ENCODE data around the gene CDHR3. TPM values are rescaled to one million over a fixed set of nuclear protein-coding genes. Genes with fewer than 3 reads are reported as not detected.

The CDHR3 gene
- total RNA-seq, 1 donor from 2014 or later, result 5.7 TPM

- H3K27ac ChIP-seq, result no peak overlapping the region
- intact Hi-C loops (cut with DNase I), result no loop called here
Measured at GRCh38 chr7:105987046-105987445, 24.0 kb downstream of the CDHR3 start.

DNA sequence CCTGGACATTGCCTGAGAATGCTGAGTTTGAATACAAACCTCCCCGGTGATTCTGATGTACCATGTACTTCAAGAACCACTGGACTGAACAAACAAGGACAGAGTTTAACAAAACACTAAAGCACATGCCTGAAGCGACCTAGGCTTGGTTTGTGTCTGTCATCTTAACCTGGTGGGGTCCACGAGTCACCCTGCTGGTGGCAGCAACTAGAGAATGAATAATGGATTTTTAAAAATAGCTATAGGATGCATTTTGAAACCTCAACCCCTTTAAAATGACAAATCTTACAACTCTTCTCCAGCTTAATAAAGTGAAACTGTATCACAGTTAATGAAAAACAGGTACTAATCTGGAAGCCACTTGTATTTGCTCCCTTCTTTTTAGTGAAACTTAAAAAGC lies 25.2 kb downstream of the CDHR3 start:
- no peaks in the 10 kb centered on the region for H3K36me3 ChIP-seq
- H3K4me3 ChIP-seq, result no peak overlapping the region
- H3K4me1 ChIP-seq, result no peaks in the 10 kb centered on the region
- no peaks in the 10 kb centered on the region for H3K9me3 ChIP-seq
- no peak overlapping the region for H3K27ac ChIP-seq
- no peak for DNase-seq (ENCODE audit: low spot score in 2 of 2)
- intact Hi-C loops (cut with DNase I), result no loop called here
- TF ChIP-seq, protein P1, sequence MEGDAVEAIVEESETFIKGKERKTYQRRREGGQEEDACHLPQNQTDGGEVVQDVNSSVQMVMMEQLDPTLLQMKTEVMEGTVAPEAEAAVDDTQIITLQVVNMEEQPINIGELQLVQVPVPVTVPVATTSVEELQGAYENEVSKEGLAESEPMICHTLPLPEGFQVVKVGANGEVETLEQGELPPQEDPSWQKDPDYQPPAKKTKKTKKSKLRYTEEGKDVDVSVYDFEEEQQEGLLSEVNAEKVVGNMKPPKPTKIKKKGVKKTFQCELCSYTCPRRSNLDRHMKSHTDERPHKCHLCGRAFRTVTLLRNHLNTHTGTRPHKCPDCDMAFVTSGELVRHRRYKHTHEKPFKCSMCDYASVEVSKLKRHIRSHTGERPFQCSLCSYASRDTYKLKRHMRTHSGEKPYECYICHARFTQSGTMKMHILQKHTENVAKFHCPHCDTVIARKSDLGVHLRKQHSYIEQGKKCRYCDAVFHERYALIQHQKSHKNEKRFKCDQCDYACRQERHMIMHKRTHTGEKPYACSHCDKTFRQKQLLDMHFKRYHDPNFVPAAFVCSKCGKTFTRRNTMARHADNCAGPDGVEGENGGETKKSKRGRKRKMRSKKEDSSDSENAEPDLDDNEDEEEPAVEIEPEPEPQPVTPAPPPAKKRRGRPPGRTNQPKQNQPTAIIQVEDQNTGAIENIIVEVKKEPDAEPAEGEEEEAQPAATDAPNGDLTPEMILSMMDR (IDR thresholded peaks at IDR 0.05), result no peak
- no peaks in the 10 kb centered on the region for H3K27me3 ChIP-seq

More at GRCh38 chr7:105987046-105987445, 24.0 kb downstream of the CDHR3 start:
- TF ChIP-seq, protein P1 (IDR thresholded peaks at IDR 0.05), result no peak
- Histone ChIP-seq H3K9me3 (no peaks in the 10 kb centered on the region), H3K36me3 (no peaks in the 10 kb centered on the region), H3K27me3 (no peaks in the 10 kb centered on the region), H3K4me1 (no peaks in the 10 kb centered on the region), H3K4me3 (no peak overlapping the region)
- no peak for DNase-seq (ENCODE audit: low spot score in 2 of 2)

- TF ChIP-seq, protein P1 (IDR thresholded peaks at IDR 0.05), result no peak
- no peaks in the 10 kb centered on the region for H3K4me1 ChIP-seq
- no peaks in the 10 kb centered on the region for H3K27me3 ChIP-seq
- no peaks in the 10 kb centered on the region for H3K9me3 ChIP-seq
- intact Hi-C loops (cut with DNase I), result no loop called here
- no peak for DNase-seq (ENCODE audit: low spot score in 2 of 2)
- no peak overlapping the region for H3K4me3 ChIP-seq
- H3K27ac ChIP-seq, result no peak overlapping the region
- no peaks in the 10 kb centered on the region for H3K36me3 ChIP-seq
Measured at GRCh38 chr7:105989191-105989590, 26.1 kb downstream of the CDHR3 start.

DNA sequence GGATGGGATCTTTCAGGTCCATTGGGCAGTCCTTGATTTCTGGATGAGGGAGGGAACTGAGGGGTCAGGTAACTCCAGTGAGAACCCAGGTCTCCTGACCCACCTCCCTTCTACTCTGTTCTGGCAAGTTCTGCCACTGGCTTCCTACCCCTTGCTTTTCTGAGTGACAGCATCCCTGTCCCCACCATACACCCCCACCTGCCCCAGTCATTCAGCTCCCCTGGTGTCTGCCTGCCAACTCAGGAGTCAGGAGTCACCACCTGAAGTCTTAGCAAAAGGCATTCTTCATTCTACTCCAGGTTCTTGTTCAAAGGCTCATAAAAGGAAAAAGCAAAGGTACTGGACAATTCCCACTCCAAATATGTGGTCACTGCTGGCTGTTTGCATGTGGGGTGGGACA lies 26.6 kb downstream of the CDHR3 start:
- Histone ChIP-seq H3K27me3 (no peaks in the 10 kb centered on the region), H3K9me3 (no peaks in the 10 kb centered on the region), H3K4me3 (no peak overlapping the region), H3K4me1 (no peaks in the 10 kb centered on the region), H3K36me3 (no peaks in the 10 kb centered on the region), H3K27ac (no peak overlapping the region)
- DNase-seq (ENCODE audit: low spot score in 2 of 2), result no peak
- intact Hi-C loops (cut with DNase I), result no loop called here
- TF ChIP-seq, protein P1 (IDR thresholded peaks at IDR 0.05), result no peak

- intact Hi-C loops (cut with DNase I), result no loop called here
- TF ChIP-seq, protein P1 (IDR thresholded peaks at IDR 0.05), result no peak
- Histone ChIP-seq H3K9me3 (no peaks in the 10 kb centered on the region), H3K4me3 (no peak overlapping the region), H3K27me3 (no peaks in the 10 kb centered on the region), H3K4me1 (no peaks in the 10 kb centered on the region), H3K36me3 (no peaks in the 10 kb centered on the region), H3K27ac (no peak overlapping the region)
- DNase-seq (ENCODE audit: low spot score in 2 of 2), result no peak
Measured at GRCh38 chr7:105990141-105990540, 27.1 kb downstream of the CDHR3 start.
